HepG2 (cell line): ENCODE data around the gene TNFRSF6B. TPM values are rescaled to one million over a fixed set of nuclear protein-coding genes. Genes with fewer than 3 reads are reported as not detected.

Experiments
- ATAC-seq: fragments of 200-7000 bp; cut with Tn5 transposase; 3 replicates; pipeline ENCODE4 v1.9.1; 2020; ENCODE audit warnings: mild to moderate bottlenecking, moderate library complexity
- BruUV-seq: library from RNA; stranded (reverse); fragments of 400-500 nt; replicated peaks from 2 replicates; lab custom pipeline; 2021; lab: Mats Ljungman, UMichigan
- CTCF ChIA-PET: fragments of 300-600 bp; formaldehyde crosslinking; extraction: SDS; loops from one replicate; lab custom pipeline; 2021; ENCODE audit warnings: low total read pairs, inconsistent platforms, low intra/inter-chr PET ratio; lab: Yijun Ruan, JAX
- POLR2A ChIA-PET: fragments of 350-600 bp; sonication (Branson Sonifier 250); formaldehyde crosslinking; loops from one replicate; lab custom pipeline; 2020; ENCODE audit warnings: antibody characterized with exemption, inconsistent platforms; lab: Yijun Ruan, JAX
- DNase-seq: peaks from one replicate; pipeline ENCODE4 v3.0.0-alpha.2; 2015; ENCODE audit warnings: low spot score
- FAIRE-seq: peaks from 3 replicates; lab custom pipeline; 2011; peaks lifted over from hg19 to GRCh38; lab: Jason Lieb, UNC
- H2AFZ ChIP-seq: one replicate; pipeline ENCODE4 v1.6.1; 2011; ENCODE audit warnings: low read length, inconsistent platforms
- H3K27ac ChIP-seq: fragments of 300-600 bp; 3 replicates; pipeline ENCODE4 v1.8.0; 2011; ENCODE audit warnings: mixed run types, mild to moderate bottlenecking, mixed read lengths, low read length, inconsistent platforms; ENCODE audit not compliant: insufficient read depth; ENCODE audit errors: extremely low read length
- H3K27me3 ChIP-seq, 2 experiments: fragments of 200-600 bp in 1 of 2; 2 replicates in 1 of 2; 3 replicates in 1 of 2; pipeline versions ENCODE4 v1.6.0 to v1.8.0; 2011; ENCODE audit warnings: low read length in 2 of 2, mild to moderate bottlenecking in 2 of 2, moderate library complexity in 2 of 2, inconsistent platforms in 1 of 2; ENCODE audit not compliant: insufficient read depth in 2 of 2, control insufficient read depth in 1 of 2
- H3K36me3 ChIP-seq, 2 experiments: fragments of 200-600 bp in 1 of 2; replicated peaks in 1 of 2; 2 replicates in 1 of 2; 3 replicates in 1 of 2; pipeline versions ENCODE4 v1.5.1 to v1.8.0; 2011; ENCODE audit warnings: low read length in 2 of 2, inconsistent platforms in 1 of 2; ENCODE audit not compliant: insufficient read depth in 2 of 2, control insufficient read depth in 1 of 2
- H3K4me1 ChIP-seq: 2 replicates; pipeline ENCODE4 v1.5.1; 2012; ENCODE audit warnings: low read length, inconsistent platforms; ENCODE audit not compliant: insufficient read depth
- H3K4me2 ChIP-seq: 2 replicates; pipeline ENCODE4 v1.6.0; 2011; ENCODE audit warnings: low read depth, low read length, inconsistent platforms
- H3K4me3 ChIP-seq, 3 experiments: fragments of 200-600 bp in 1 of 3; sonication (generic), shearing (Covaris generic) in 1 of 3; replicated peaks in 1 of 3; 2 replicates each; pipeline ENCODE4 v1.5.1; 2011 to 2016; ENCODE audit warnings: low read length in 3 of 3, inconsistent platforms in 2 of 3, low read depth in 2 of 3, mild to moderate bottlenecking in 2 of 3, control low read depth in 1 of 3, mixed read lengths in 1 of 3; ENCODE audit not compliant: insufficient read depth in 1 of 3
- H3K79me2 ChIP-seq: one replicate; pipeline ENCODE4 v1.6.1; 2011; ENCODE audit warnings: low read length, inconsistent platforms; ENCODE audit not compliant: insufficient read depth
- H3K9ac ChIP-seq: 2 replicates; pipeline ENCODE4 v1.6.0; 2011; ENCODE audit warnings: mild to moderate bottlenecking, low read depth, low read length, inconsistent platforms; ENCODE audit not compliant: insufficient read depth
- H3K9me3 ChIP-seq: 2 replicates; pipeline ENCODE4 v1.5.1; 2012; ENCODE audit warnings: mild to moderate bottlenecking, low read length
- H4K20me1 ChIP-seq: 2 replicates; pipeline ENCODE4 v1.6.0; 2011; ENCODE audit warnings: inconsistent platforms, mild to moderate bottlenecking, low read length, moderate library complexity; ENCODE audit not compliant: insufficient read depth
- PTBP1 ChIP-seq: fragments of 200-400 bp; formaldehyde crosslinking; IDR thresholded peaks from 2 replicates; pipeline ENCODE4 v1.6.1; 2018; ENCODE audit warnings: low read length, low read depth; ENCODE audit not compliant: poor library complexity, severe bottlenecking
- SCMH1 ChIP-seq: sonication (generic); formaldehyde crosslinking; IDR thresholded peaks from 2 replicates; pipeline ENCODE4 v1.9.0; 2021; ENCODE audit warnings: missing genetic modification reagents, mild to moderate bottlenecking, borderline replicate concordance
- ZC3H13 ChIP-seq: sonication (generic); formaldehyde crosslinking; IDR thresholded peaks from 2 replicates; pipeline ENCODE4 v1.8.1; 2023; ENCODE audit warnings: mild to moderate bottlenecking, missing genetic modification reagents, moderate library complexity
- ZNF318 ChIP-seq: sonication (generic); formaldehyde crosslinking; IDR thresholded peaks from 2 replicates; pipeline ENCODE4 v1.4.0; 2020; ENCODE audit warnings: mild to moderate bottlenecking, missing genetic modification reagents
- WGBS: methylation state at CpG from one replicate; pipeline ENCODE4 v1.1.6; 2017; ENCODE audit warnings: low lambda C conversion rate; 5-methylcytosine and 5-hydroxymethylcytosine counted together
- in situ Hi-C: cut with HindIII; loops from 2 replicates; pipeline ENCODE4 v1.10.0; 2017; ENCODE audit warnings: low pct_unique_long_range_greater_than_20kb; ENCODE audit not compliant: extremely low pct_ligation_motif_present
- intact Hi-C: fragments of 100-400 bp; cut with micrococcal nuclease; formaldehyde crosslinking; loops from one replicate; pipeline ENCODE4 v1.10.0; 2022; ENCODE audit not compliant: unreplicated experiment
- polyA plus RNA-seq, 8 experiments: library from polyadenylated mRNA; depleted of rRNA in 3 of 8; stranded (reverse) in 7 of 8; unstranded in 1 of 8; fragments of >200 nt; fragmentation: Illumina TruSeq in 4 of 8; extraction: Trizol in 4 of 8; gene quantifications; 2 replicates each; pipeline versions ENCODE4 v1.2.1 to v1.2.3, GENCODE V29; 2011 to 2016; ENCODE audit warnings: low read depth in 4 of 8, missing spikeins in 1 of 8, mixed read lengths in 1 of 8; ENCODE audit not compliant: insufficient read depth in 1 of 8
- total RNA-seq, 5 experiments: library from RNA; depleted of rRNA; stranded (reverse); fragments of >200 nt; fragmentation: Illumina TruSeq; extraction: Trizol; gene quantifications; 2 replicates each; pipeline ENCODE4 v1.2.3, GENCODE V29; 2016; ENCODE audit warnings: low read depth in 1 of 5

TNFRSF6B gene
- total and polyA plus RNA-seq, 2 of the 13 experiments (the other 11 are each of a cell fraction or from before 2014, with no cell fraction given): 0.24 TPM; not detected in 1

DNA sequence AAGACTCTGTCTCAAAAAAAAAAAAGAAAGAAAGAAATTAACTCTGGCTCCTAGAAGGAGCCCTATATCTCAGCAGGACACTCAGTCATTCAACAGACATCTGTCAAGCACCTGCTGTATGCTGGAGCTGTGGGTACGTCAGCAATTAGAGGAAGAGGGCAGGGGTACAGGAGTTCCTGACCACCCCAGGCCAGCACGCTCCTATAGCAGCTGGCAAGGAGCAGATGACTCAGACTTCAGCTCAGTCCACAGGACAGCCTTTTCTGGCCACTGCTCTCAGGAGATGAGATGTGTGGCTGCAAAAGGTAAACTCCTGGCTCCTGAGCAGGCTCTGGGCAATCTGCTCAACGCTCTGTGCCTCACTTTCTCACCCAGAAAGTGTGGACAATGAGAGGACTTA, 40.0 kb upstream of the TNFRSF6B start:
- Histone ChIP-seq H3K36me3 (peaks cover 3 to 8% of the 10 kb centered on the region in 2 experiments; a peak in 3 of 5 replicates), H3K27ac (no peak overlapping the region), H3K4me1 (peaks cover 49% of the 10 kb centered on the region), H3K4me3 (no peak overlapping the region), H4K20me1 (peaks cover 3% of the 10 kb centered on the region; the same call in 1 of the 2 replicates), H3K9ac (no peak overlapping the region), H2AFZ (no peak overlapping the region), H3K9me3 (no peaks in the 10 kb centered on the region), H3K27me3 (no peaks in the 10 kb centered on the region; a peak in 1 of 5 replicates), H3K4me2 (no peak overlapping the region), H3K79me2 (peaks cover 19% of the 10 kb centered on the region)
- no TSS peak for BruUV-seq
- CTCF ChIA-PET: no interaction called here
- no peak for FAIRE-seq
- TF ChIP-seq ZC3H13 (CRISPR knock-in tag) (peak; percentile 87; the same call in 1 of the 2 replicates), SCMH1 (no peak), PTBP1 (no peak), ZNF318 (CRISPR knock-in tag) (no peak)
- intact Hi-C loops: loop anchor here (10.0 kb wide), 1 partner anchor 122 kb away; the partner anchor contains the start of gene PTK6
- in situ Hi-C loops: no loop called here
- POLR2A ChIA-PET: no interaction called here
- no peak for DNase-seq
- WGBS: 79% methylated on average over 3 of the region's 3 CpGs
- no peak for ATAC-seq
